HepG2 (cell line): ENCODE data around the gene UCP1. TPM values are rescaled to one million over a fixed set of nuclear protein-coding genes. Genes with fewer than 3 reads are reported as not detected.

ENCODE experiments used
- ATAC-seq: fragments of 200-7000 bp; cut with Tn5 transposase; 3 replicates; pipeline ENCODE4 v1.9.1; 2020; ENCODE audit warnings: mild to moderate bottlenecking, moderate library complexity
- BruUV-seq: library from RNA; stranded (reverse); fragments of 400-500 nt; replicated peaks from 2 replicates; lab custom pipeline; 2021; lab: Mats Ljungman, UMichigan
- CTCF ChIA-PET: fragments of 300-600 bp; formaldehyde crosslinking; extraction: SDS; loops from one replicate; lab custom pipeline; 2021; ENCODE audit warnings: low total read pairs, inconsistent platforms, low intra/inter-chr PET ratio; lab: Yijun Ruan, JAX
- POLR2A ChIA-PET: fragments of 350-600 bp; sonication (Branson Sonifier 250); formaldehyde crosslinking; loops from one replicate; lab custom pipeline; 2020; ENCODE audit warnings: antibody characterized with exemption, inconsistent platforms; lab: Yijun Ruan, JAX
- DNase-seq: peaks from one replicate; pipeline ENCODE4 v3.0.0-alpha.2; 2015; ENCODE audit warnings: low spot score
- FAIRE-seq: peaks from 3 replicates; lab custom pipeline; 2011; peaks lifted over from hg19 to GRCh38; lab: Jason Lieb, UNC
- H2AFZ ChIP-seq: one replicate; pipeline ENCODE4 v1.6.1; 2011; ENCODE audit warnings: low read length, inconsistent platforms
- H3K27ac ChIP-seq: fragments of 300-600 bp; 3 replicates; pipeline ENCODE4 v1.8.0; 2011; ENCODE audit warnings: mixed run types, mild to moderate bottlenecking, mixed read lengths, low read length, inconsistent platforms; ENCODE audit not compliant: insufficient read depth; ENCODE audit errors: extremely low read length
- H3K27me3 ChIP-seq, 2 experiments: fragments of 200-600 bp in 1 of 2; 2 replicates in 1 of 2; 3 replicates in 1 of 2; pipeline versions ENCODE4 v1.6.0 to v1.8.0; 2011; ENCODE audit warnings: low read length in 2 of 2, mild to moderate bottlenecking in 2 of 2, moderate library complexity in 2 of 2, inconsistent platforms in 1 of 2; ENCODE audit not compliant: insufficient read depth in 2 of 2, control insufficient read depth in 1 of 2
- H3K36me3 ChIP-seq, 2 experiments: fragments of 200-600 bp in 1 of 2; replicated peaks in 1 of 2; 2 replicates in 1 of 2; 3 replicates in 1 of 2; pipeline versions ENCODE4 v1.5.1 to v1.8.0; 2011; ENCODE audit warnings: low read length in 2 of 2, inconsistent platforms in 1 of 2; ENCODE audit not compliant: insufficient read depth in 2 of 2, control insufficient read depth in 1 of 2
- H3K4me1 ChIP-seq: 2 replicates; pipeline ENCODE4 v1.5.1; 2012; ENCODE audit warnings: low read length, inconsistent platforms; ENCODE audit not compliant: insufficient read depth
- H3K4me2 ChIP-seq: 2 replicates; pipeline ENCODE4 v1.6.0; 2011; ENCODE audit warnings: low read depth, low read length, inconsistent platforms
- H3K4me3 ChIP-seq, 3 experiments: fragments of 200-600 bp in 1 of 3; sonication (generic), shearing (Covaris generic) in 1 of 3; replicated peaks in 1 of 3; 2 replicates each; pipeline ENCODE4 v1.5.1; 2011 to 2016; ENCODE audit warnings: low read length in 3 of 3, inconsistent platforms in 2 of 3, low read depth in 2 of 3, mild to moderate bottlenecking in 2 of 3, control low read depth in 1 of 3, mixed read lengths in 1 of 3; ENCODE audit not compliant: insufficient read depth in 1 of 3
- H3K79me2 ChIP-seq: one replicate; pipeline ENCODE4 v1.6.1; 2011; ENCODE audit warnings: low read length, inconsistent platforms; ENCODE audit not compliant: insufficient read depth
- H3K9ac ChIP-seq: 2 replicates; pipeline ENCODE4 v1.6.0; 2011; ENCODE audit warnings: mild to moderate bottlenecking, low read depth, low read length, inconsistent platforms; ENCODE audit not compliant: insufficient read depth
- H3K9me3 ChIP-seq: 2 replicates; pipeline ENCODE4 v1.5.1; 2012; ENCODE audit warnings: mild to moderate bottlenecking, low read length
- H4K20me1 ChIP-seq: 2 replicates; pipeline ENCODE4 v1.6.0; 2011; ENCODE audit warnings: inconsistent platforms, mild to moderate bottlenecking, low read length, moderate library complexity; ENCODE audit not compliant: insufficient read depth
- ARID2 ChIP-seq: sonication (generic); formaldehyde crosslinking; IDR thresholded peaks from 2 replicates; pipeline ENCODE4 v1.8.1; 2022; ENCODE audit warnings: mild to moderate bottlenecking, missing genetic modification reagents, borderline replicate concordance
- CHD4 ChIP-seq: fragments of 200-600 bp; sonication (generic); IDR thresholded peaks from 2 replicates; pipeline ENCODE4 v1.7.0; 2017; ENCODE audit warnings: mild to moderate bottlenecking, low read length, borderline replicate concordance
- CREB1 ChIP-seq, 2 experiments: fragments of 450-650 bp in 1 of 2; IDR thresholded peaks; 2 replicates each; pipeline ENCODE4 v1.6.1; 2016 to 2017; ENCODE audit warnings: control low read depth in 1 of 2, mild to moderate bottlenecking in 1 of 2, missing compliant biosample characterization in 1 of 2, missing genetic modification characterization in 1 of 2
- GABPA ChIP-seq, 2 experiments: IDR thresholded peaks; 2 replicates each; pipeline ENCODE4 v1.6.1; 2011 to 2016; ENCODE audit warnings: low read depth in 2 of 2, low read length in 1 of 2, missing biosample characterization in 1 of 2, missing genetic modification characterization in 1 of 2
- HOXA3 ChIP-seq: sonication (generic); formaldehyde crosslinking; IDR thresholded peaks from 2 replicates; pipeline ENCODE4 v1.5.0; 2020; ENCODE audit warnings: missing genetic modification reagents
- NFATC3 ChIP-seq: sonication (generic); formaldehyde crosslinking; IDR thresholded peaks from 2 replicates; pipeline ENCODE4 v1.5.1; 2020; ENCODE audit warnings: mild to moderate bottlenecking, missing genetic modification reagents
- NFRKB ChIP-seq: fragments of 450-650 bp; IDR thresholded peaks from 2 replicates; pipeline ENCODE4 v1.6.1; 2017
- PHF5A ChIP-seq: IDR thresholded peaks from one replicate; pipeline ENCODE4 v1.6.1; 2018; ENCODE audit warnings: low read depth, missing genetic modification reagents; ENCODE audit not compliant: unreplicated experiment
- RFX3 ChIP-seq: IDR thresholded peaks from 2 replicates; pipeline ENCODE4 v1.6.1; 2016; ENCODE audit warnings: missing biosample characterization, missing genetic modification reagents
- TCF7 ChIP-seq: sonication (generic); IDR thresholded peaks from 2 replicates; pipeline ENCODE4 v1.6.1; 2016; ENCODE audit warnings: antibody characterized with exemption, low read depth
- TSC22D2 ChIP-seq: sonication (generic); formaldehyde crosslinking; IDR thresholded peaks from 2 replicates; pipeline ENCODE4 v1.5.1; 2020; ENCODE audit warnings: missing genetic modification reagents, mild to moderate bottlenecking, borderline replicate concordance
- U2AF1 ChIP-seq: fragments of 200-400 bp; formaldehyde crosslinking; optimal IDR thresholded peaks from 2 replicates; pipeline ENCODE3; 2017; ENCODE audit warnings: mild to moderate bottlenecking, low read depth, low read length
- ZNF12 ChIP-seq: sonication (generic); formaldehyde crosslinking; IDR thresholded peaks from 2 replicates; pipeline ENCODE4 v1.5.0; 2020; ENCODE audit warnings: missing genetic modification reagents
- ZNF331 ChIP-seq: sonication (generic); formaldehyde crosslinking; IDR thresholded peaks from 2 replicates; pipeline ENCODE4 v1.4.0; 2020; ENCODE audit warnings: missing genetic modification reagents
- ZNF34 ChIP-seq: sonication (generic); formaldehyde crosslinking; IDR thresholded peaks from 2 replicates; pipeline ENCODE4 v1.4.0; 2020; ENCODE audit warnings: mild to moderate bottlenecking, missing genetic modification reagents, borderline replicate concordance
- ZNF607 ChIP-seq: sonication (generic); formaldehyde crosslinking; IDR thresholded peaks from 2 replicates; pipeline ENCODE4 v1.5.1; 2020; ENCODE audit warnings: missing genetic modification reagents, mild to moderate bottlenecking, borderline replicate concordance
- ZNF670 ChIP-seq: sonication (generic); formaldehyde crosslinking; IDR thresholded peaks from 2 replicates; pipeline ENCODE4 v1.8.0; 2022; ENCODE audit warnings: mild to moderate bottlenecking, missing genetic modification reagents, borderline replicate concordance
- ZNF709 ChIP-seq: sonication (generic); formaldehyde crosslinking; IDR thresholded peaks from 2 replicates; pipeline ENCODE4 v1.5.0; 2020; ENCODE audit warnings: mild to moderate bottlenecking, missing genetic modification reagents
- ZNF839 ChIP-seq: sonication (generic); formaldehyde crosslinking; IDR thresholded peaks from 2 replicates; pipeline ENCODE4 v1.4.0; 2020; ENCODE audit warnings: missing genetic modification reagents, mild to moderate bottlenecking, borderline replicate concordance
- WGBS: methylation state at CpG from one replicate; pipeline ENCODE4 v1.1.6; 2017; ENCODE audit warnings: low lambda C conversion rate; 5-methylcytosine and 5-hydroxymethylcytosine counted together
- in situ Hi-C: cut with HindIII; loops from 2 replicates; pipeline ENCODE4 v1.10.0; 2017; ENCODE audit warnings: low pct_unique_long_range_greater_than_20kb; ENCODE audit not compliant: extremely low pct_ligation_motif_present
- intact Hi-C: fragments of 100-400 bp; cut with micrococcal nuclease; formaldehyde crosslinking; loops from one replicate; pipeline ENCODE4 v1.10.0; 2022; ENCODE audit not compliant: unreplicated experiment
- polyA plus RNA-seq, 8 experiments: library from polyadenylated mRNA; depleted of rRNA in 3 of 8; stranded (reverse) in 7 of 8; unstranded in 1 of 8; fragments of >200 nt; fragmentation: Illumina TruSeq in 4 of 8; extraction: Trizol in 4 of 8; gene quantifications; 2 replicates each; pipeline versions ENCODE4 v1.2.1 to v1.2.3, GENCODE V29; 2011 to 2016; ENCODE audit warnings: low read depth in 4 of 8, missing spikeins in 1 of 8, mixed read lengths in 1 of 8; ENCODE audit not compliant: insufficient read depth in 1 of 8
- total RNA-seq, 5 experiments: library from RNA; depleted of rRNA; stranded (reverse); fragments of >200 nt; fragmentation: Illumina TruSeq; extraction: Trizol; gene quantifications; 2 replicates each; pipeline ENCODE4 v1.2.3, GENCODE V29; 2016; ENCODE audit warnings: low read depth in 1 of 5
- TF ChIP-seq, protein P1 (sequence below): IDR thresholded peaks from 2 replicates; pipeline ENCODE4 v1.6.1; 2012; ENCODE audit warnings: low read depth, low read length, improper control_type of control experiment
- TF ChIP-seq, protein P2 (sequence below): sonication (generic); formaldehyde crosslinking; conservative IDR thresholded peaks from 2 replicates; pipeline ENCODE4 v1.4.0; 2020; ENCODE audit warnings: missing genetic modification reagents

UCP1 gene
- total and polyA plus RNA-seq, 2 of the 13 experiments (the other 11 are each of a cell fraction or from before 2014, with no cell fraction given) = 0.11 TPM

DNA sequence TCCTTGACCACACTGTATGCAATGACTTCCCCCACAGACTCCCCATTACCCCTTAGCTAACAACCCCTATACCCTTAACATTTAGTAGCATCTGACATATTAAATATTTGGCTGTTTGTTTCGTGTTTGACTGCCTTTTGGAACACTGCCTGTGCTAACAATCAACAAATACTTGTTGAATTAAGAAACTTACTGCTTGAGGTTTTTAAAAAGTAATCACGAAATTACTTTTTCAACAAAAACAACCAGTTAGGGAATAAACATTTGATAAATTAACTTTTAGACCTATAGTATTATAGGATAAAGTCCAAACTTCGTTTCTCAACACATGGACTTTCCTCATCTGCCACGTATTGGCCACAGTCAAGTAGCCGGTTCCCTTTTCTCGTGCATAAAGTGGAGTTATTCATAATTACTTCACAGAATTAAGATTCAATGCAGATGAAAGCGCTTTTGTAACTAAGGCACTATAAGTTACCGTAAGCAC lies 45.3 kb downstream of the UCP1 start:
- Histone ChIP-seq H4K20me1 (no peaks in the 10 kb centered on the region), H3K9ac (peak overlapping the region; percentile 12; the same call in 1 of the 2 replicates)
- peak; percentile 25; the same call in 1 of the 2 replicates for TF ChIP-seq CHD4
- no peak for TF ChIP-seq PHF5A
- peak; percentile 5; the same call in 1 of the 2 replicates for TF ChIP-seq ARID2 (CRISPR knock-in tag)
- no peak for TF ChIP-seq ZNF331 (CRISPR knock-in tag)
- no peak for TF ChIP-seq RFX3
- TF ChIP-seq GABPA (IDR thresholded peaks at IDR 0.05; ENCODE audit: low read depth, low read length) = no peak
- no peak for TF ChIP-seq GABPA (CRISPR knock-in tag; IDR thresholded peaks at IDR 0.05; ENCODE audit: low read depth)
- TF ChIP-seq U2AF1 = no peak
- no peak for TF ChIP-seq ZNF709 (CRISPR knock-in tag)
- no peak for TF ChIP-seq TCF7
- no peak for TF ChIP-seq NFRKB
- TF ChIP-seq ZNF670 (CRISPR knock-in tag) = no peak
- TF ChIP-seq ZNF839 = no peak
- TF ChIP-seq ZNF607 (CRISPR knock-in tag) = no peak
- no peak for TF ChIP-seq ZNF34
- TF ChIP-seq, protein P1, sequence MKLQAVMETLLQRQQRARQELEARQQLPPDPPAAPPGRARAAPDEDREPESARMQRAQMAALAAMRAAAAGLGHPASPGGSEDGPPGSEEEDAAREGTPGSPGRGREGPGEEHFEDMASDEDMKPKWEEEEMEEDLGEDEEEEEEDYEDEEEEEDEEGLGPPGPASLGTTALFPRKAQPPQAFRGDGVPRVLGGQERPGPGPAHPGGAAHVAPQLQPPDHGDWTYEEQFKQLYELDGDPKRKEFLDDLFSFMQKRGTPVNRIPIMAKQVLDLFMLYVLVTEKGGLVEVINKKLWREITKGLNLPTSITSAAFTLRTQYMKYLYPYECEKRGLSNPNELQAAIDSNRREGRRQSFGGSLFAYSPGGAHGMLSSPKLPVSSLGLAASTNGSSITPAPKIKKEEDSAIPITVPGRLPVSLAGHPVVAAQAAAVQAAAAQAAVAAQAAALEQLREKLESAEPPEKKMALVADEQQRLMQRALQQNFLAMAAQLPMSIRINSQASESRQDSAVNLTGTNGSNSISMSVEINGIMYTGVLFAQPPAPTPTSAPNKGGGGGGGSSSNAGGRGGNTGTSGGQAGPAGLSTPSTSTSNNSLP = no peak
- TF ChIP-seq, protein P2, sequence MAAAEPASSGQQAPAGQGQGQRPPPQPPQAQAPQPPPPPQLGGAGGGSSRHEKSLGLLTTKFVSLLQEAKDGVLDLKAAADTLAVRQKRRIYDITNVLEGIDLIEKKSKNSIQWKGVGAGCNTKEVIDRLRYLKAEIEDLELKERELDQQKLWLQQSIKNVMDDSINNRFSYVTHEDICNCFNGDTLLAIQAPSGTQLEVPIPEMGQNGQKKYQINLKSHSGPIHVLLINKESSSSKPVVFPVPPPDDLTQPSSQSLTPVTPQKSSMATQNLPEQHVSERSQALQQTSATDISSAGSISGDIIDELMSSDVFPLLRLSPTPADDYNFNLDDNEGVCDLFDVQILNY (CRISPR knock-in tag) = no peak
- no peak for TF ChIP-seq NFATC3 (CRISPR knock-in tag)
- no peak for TF ChIP-seq CREB1 (IDR thresholded peaks at IDR 0.05)
- peak; percentile 19; the same call in 1 of the 2 replicates for TF ChIP-seq CREB1 (CRISPR knock-in tag; IDR thresholded peaks at IDR 0.05)
- TF ChIP-seq ZNF12 (CRISPR knock-in tag) = no peak
- no peak for TF ChIP-seq TSC22D2
- TF ChIP-seq HOXA3 (CRISPR knock-in tag) = no peak

More for the DNA sequence above, 45.3 kb downstream of the UCP1 start:
- WGBS = 2% methylated on average over 8 of the region's 8 CpGs
- H3K9me3 ChIP-seq = no peaks in the 10 kb centered on the region
- FAIRE-seq = no peak
- intact Hi-C loops (loop anchor here (1.0 to 10.0 kb wide), 3 partner anchors 87 to 329 kb away; partner anchors contain the start of gene TBC1D9), in situ Hi-C loops (loop anchor here (5.0 kb wide), 1 partner anchor 114 kb away; no protein-coding TSS in a partner anchor)
- no peak for DNase-seq
- peaks cover 13% of the 10 kb centered on the region for H3K79me2 ChIP-seq
- no peak; the same call in 2 of the 3 replicates for ATAC-seq
- H3K27ac ChIP-seq = no peak overlapping the region
- ChIA-PET POLR2A (interaction anchor here (0.9 to 2.0 kb wide), 8 partner anchors 24 to 233 kb away, joined by 3 to 19 read pairs (median 4); partner anchors contain the start of genes CLGN, SCOC and TBC1D9), CTCF (no interaction called here)
- H3K4me1 ChIP-seq = peaks cover 21% of the 10 kb centered on the region
- H3K4me3 ChIP-seq = peak overlapping the region; percentile 21 to 84 (median 29); a peak in 3 of 6 replicates
- H3K36me3 ChIP-seq = peaks cover 0 to 7% of the 10 kb centered on the region in 2 experiments; a peak in 1 of 5 replicates
- BruUV-seq = no TSS peak
- peak overlapping the region; percentile 85 for H3K4me2 ChIP-seq
- peak overlapping the region; percentile 82 for H2AFZ ChIP-seq
- peaks cover 0 to 3% of the 10 kb centered on the region in 2 experiments; a peak in 1 of 5 replicates for H3K27me3 ChIP-seq
